Neural cell (in vitro differentiated cells): ENCODE results near the gene NKD1. TPM values are rescaled to one million over a fixed set of nuclear protein-coding genes. Genes with fewer than 3 reads are reported as not detected.
"Not testable (repeated sequence)": the region's sequence is repeated elsewhere in the genome, so short reads cannot be mapped to it uniquely, and the experiment has no call there.

Source experiments
- H2AFZ ChIP-seq: fragments of 200-600, 300-800 bp; sonication (generic), shearing (Covaris generic); 2 replicates; pipeline ENCODE4 v1.6.0; 2014; ENCODE audit warnings: low read depth, mild to moderate bottlenecking, antibody characterized with exemption, low read length, moderate library complexity
- H3F3A ChIP-seq: fragments of 200-600 bp; shearing (Covaris generic); 2 replicates; pipeline ENCODE4 v1.6.1; 2016; ENCODE audit warnings: mild to moderate bottlenecking, moderate library complexity, mixed read lengths, antibody characterized with exemption, low read length; ENCODE audit not compliant: insufficient read depth, poor library complexity, severe bottlenecking
- H3K27ac ChIP-seq: fragments of 200-600, 300-800 bp; sonication (generic), shearing (Covaris generic); 2 replicates; pipeline ENCODE4 v1.5.1; 2014; ENCODE audit warnings: mild to moderate bottlenecking, low read length, moderate library complexity
- H3K27me3 ChIP-seq: fragments of 300-800, 200-600 bp; sonication (generic), shearing (Covaris generic); 2 replicates; pipeline ENCODE4 v1.6.0; 2014; ENCODE audit warnings: mild to moderate bottlenecking, low read depth, low read length, moderate library complexity; ENCODE audit not compliant: insufficient read depth
- H3K36me3 ChIP-seq: fragments of 300-800, 200-600 bp; sonication (generic), shearing (Covaris generic); 2 replicates; pipeline ENCODE4 v1.5.1; 2014; ENCODE audit warnings: mild to moderate bottlenecking, antibody characterized with exemption, low read length, moderate library complexity; ENCODE audit not compliant: insufficient read depth
- H3K4me2 ChIP-seq: fragments of 300-800, 200-600 bp; sonication (generic), shearing (Covaris generic); 2 replicates; pipeline ENCODE4 v1.6.0; 2014; ENCODE audit warnings: mild to moderate bottlenecking, low read length
- H3K4me3 ChIP-seq: fragments of 300-800, 200-600 bp; sonication (generic), shearing (Covaris generic); 2 replicates; pipeline ENCODE4 v1.5.1; 2014; ENCODE audit warnings: mild to moderate bottlenecking, low read length, moderate library complexity
- H3K79me2 ChIP-seq: fragments of 200-600 bp; shearing (Covaris generic); replicated peaks from 2 replicates; pipeline ENCODE4 v1.6.0; 2014; ENCODE audit warnings: mild to moderate bottlenecking, low read length, moderate library complexity; ENCODE audit not compliant: insufficient read depth
- H3K9ac ChIP-seq: fragments of 300-800, 200-600 bp; sonication (generic), shearing (Covaris generic); 2 replicates; pipeline ENCODE4 v1.6.1; 2016; ENCODE audit warnings: mild to moderate bottlenecking, low read length, mixed read lengths
- H3K9me2 ChIP-seq: fragments of 200-600 bp; shearing (Covaris generic); 2 replicates; pipeline ENCODE4 v1.6.1; 2016; ENCODE audit warnings: mild to moderate bottlenecking, low read length, mixed read lengths; ENCODE audit not compliant: insufficient read depth
- H3K9me3 ChIP-seq: fragments of 200-600, 300-800 bp; sonication (generic), shearing (Covaris generic); 2 replicates; pipeline ENCODE4 v1.6.1; 2016; ENCODE audit warnings: mild to moderate bottlenecking, mixed run types, low read length, moderate library complexity, mixed read lengths
- H4K20me1 ChIP-seq: fragments of 200-600 bp; shearing (Covaris generic); 2 replicates; pipeline ENCODE4 v1.6.1; 2016; ENCODE audit warnings: mild to moderate bottlenecking, mixed run types; ENCODE audit not compliant: insufficient read depth
- POLR2AphosphoS5 ChIP-seq: IDR thresholded peaks from 2 replicates; pipeline ENCODE4 v1.6.1; 2012
- RAD21 ChIP-seq: fragments of 450-650 bp; conservative IDR thresholded peaks from 2 replicates; pipeline ENCODE4 v1.6.1; 2014; ENCODE audit warnings: antibody characterized with exemption, mild to moderate bottlenecking, moderate library complexity
- SMC3 ChIP-seq: fragments of 450-650 bp; conservative IDR thresholded peaks from 2 replicates; pipeline ENCODE4 v1.6.1; 2014; ENCODE audit warnings: antibody characterized with exemption, mild to moderate bottlenecking, moderate library complexity; ENCODE audit not compliant: poor library complexity
- polyA plus RNA-seq: library from polyadenylated mRNA; depleted of rRNA; stranded (reverse); fragments of >200 nt; gene quantifications from 2 replicates; pipeline ENCODE4 v1.2.3, GENCODE V29; 2014
- TF ChIP-seq, protein P1 (sequence below): IDR thresholded peaks from 2 replicates; pipeline ENCODE4 v1.6.1; 2012; ENCODE audit warnings: borderline replicate concordance
- TF ChIP-seq, protein P2 (sequence below): fragments of 450-650 bp; IDR thresholded peaks from 2 replicates; pipeline ENCODE4 v1.5.1; 2014; ENCODE audit warnings: antibody characterized with exemption, mild to moderate bottlenecking, moderate library complexity; ENCODE audit not compliant: poor library complexity, severe bottlenecking

The NKD1 gene
- polyA plus RNA-seq, 1 donor from 2014 or later, result 1.1 TPM

DNA sequence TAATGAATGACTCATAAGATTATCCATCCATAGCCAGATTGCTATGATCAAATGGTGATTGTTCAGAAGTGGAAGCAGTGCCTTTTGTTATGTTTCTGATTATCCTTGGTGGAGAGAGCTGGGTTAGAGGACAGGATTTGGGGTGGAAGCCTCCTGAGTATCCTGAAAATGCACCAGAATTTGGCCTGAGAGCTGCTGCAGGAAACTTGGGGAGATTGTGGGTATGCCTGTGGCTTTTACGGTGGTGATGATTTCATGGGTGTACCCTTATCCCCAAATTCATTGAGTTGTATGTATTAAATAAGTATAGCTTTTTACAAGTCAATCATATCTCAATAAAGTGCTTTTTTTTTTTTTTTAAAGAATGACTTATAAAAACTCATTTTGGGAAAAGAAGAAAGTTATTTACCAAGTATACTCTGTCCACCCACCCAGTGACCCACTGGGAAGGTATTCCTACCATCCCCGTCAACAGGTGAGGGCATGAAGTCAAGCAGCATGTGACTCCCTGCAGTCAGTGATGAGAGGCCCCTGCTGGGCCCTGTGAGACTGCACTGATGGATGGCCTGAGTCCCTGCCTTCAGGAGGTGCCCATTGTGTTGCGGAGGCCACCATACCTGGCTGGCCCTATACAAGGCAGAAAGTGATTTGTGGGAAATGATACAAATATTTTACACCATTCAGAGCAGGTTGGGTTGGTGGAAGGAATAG, 28.4 kb downstream of the NKD1 start:
- TF ChIP-seq, protein P1, sequence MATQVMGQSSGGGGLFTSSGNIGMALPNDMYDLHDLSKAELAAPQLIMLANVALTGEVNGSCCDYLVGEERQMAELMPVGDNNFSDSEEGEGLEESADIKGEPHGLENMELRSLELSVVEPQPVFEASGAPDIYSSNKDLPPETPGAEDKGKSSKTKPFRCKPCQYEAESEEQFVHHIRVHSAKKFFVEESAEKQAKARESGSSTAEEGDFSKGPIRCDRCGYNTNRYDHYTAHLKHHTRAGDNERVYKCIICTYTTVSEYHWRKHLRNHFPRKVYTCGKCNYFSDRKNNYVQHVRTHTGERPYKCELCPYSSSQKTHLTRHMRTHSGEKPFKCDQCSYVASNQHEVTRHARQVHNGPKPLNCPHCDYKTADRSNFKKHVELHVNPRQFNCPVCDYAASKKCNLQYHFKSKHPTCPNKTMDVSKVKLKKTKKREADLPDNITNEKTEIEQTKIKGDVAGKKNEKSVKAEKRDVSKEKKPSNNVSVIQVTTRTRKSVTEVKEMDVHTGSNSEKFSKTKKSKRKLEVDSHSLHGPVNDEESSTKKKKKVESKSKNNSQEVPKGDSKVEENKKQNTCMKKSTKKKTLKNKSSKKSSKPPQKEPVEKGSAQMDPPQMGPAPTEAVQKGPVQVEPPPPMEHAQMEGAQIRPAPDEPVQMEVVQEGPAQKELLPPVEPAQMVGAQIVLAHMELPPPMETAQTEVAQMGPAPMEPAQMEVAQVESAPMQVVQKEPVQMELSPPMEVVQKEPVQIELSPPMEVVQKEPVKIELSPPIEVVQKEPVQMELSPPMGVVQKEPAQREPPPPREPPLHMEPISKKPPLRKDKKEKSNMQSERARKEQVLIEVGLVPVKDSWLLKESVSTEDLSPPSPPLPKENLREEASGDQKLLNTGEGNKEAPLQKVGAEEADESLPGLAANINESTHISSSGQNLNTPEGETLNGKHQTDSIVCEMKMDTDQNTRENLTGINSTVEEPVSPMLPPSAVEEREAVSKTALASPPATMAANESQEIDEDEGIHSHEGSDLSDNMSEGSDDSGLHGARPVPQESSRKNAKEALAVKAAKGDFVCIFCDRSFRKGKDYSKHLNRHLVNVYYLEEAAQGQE, result no peak
- TF ChIP-seq RAD21, result no peak
- TF ChIP-seq POLR2AphosphoS5, result no peak
- no peak for TF ChIP-seq SMC3
- TF ChIP-seq, protein P2, sequence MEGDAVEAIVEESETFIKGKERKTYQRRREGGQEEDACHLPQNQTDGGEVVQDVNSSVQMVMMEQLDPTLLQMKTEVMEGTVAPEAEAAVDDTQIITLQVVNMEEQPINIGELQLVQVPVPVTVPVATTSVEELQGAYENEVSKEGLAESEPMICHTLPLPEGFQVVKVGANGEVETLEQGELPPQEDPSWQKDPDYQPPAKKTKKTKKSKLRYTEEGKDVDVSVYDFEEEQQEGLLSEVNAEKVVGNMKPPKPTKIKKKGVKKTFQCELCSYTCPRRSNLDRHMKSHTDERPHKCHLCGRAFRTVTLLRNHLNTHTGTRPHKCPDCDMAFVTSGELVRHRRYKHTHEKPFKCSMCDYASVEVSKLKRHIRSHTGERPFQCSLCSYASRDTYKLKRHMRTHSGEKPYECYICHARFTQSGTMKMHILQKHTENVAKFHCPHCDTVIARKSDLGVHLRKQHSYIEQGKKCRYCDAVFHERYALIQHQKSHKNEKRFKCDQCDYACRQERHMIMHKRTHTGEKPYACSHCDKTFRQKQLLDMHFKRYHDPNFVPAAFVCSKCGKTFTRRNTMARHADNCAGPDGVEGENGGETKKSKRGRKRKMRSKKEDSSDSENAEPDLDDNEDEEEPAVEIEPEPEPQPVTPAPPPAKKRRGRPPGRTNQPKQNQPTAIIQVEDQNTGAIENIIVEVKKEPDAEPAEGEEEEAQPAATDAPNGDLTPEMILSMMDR, result no peak

DNA sequence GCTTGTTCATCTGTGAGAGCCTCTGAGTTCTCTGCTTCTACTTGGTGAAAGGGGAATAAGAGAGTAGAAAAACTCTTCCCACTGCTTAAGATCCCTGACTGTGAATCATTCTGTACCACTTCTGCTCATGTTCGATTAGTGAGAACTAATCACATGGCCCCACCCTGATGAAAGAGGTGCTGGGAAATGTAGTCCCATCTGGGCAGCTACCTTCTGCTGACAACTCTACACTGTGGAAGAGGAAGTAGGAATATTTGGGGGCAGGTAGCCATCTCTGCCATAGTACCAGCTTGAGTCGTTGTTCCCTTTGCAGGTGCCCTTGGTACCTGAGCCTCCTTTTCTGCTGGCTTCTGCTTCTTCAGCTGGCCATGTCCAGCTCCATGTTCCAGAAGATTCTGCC, 29.9 kb downstream of the NKD1 start:
- no peaks in the 10 kb centered on the region for H3K27me3 ChIP-seq
- H3K36me3 ChIP-seq, result no peaks in the 10 kb centered on the region
- H3K27ac ChIP-seq, result no peak overlapping the region
- no peaks in the 10 kb centered on the region for H3K9me3 ChIP-seq
- no peak overlapping the region for H3K4me2 ChIP-seq
- H3K79me2 ChIP-seq, result no peaks in the 10 kb centered on the region
- H3K4me3 ChIP-seq, result no peak overlapping the region
- H2AFZ ChIP-seq, result no peak overlapping the region
- H4K20me1 ChIP-seq, result no peaks in the 10 kb centered on the region
- no peak overlapping the region for H3K9ac ChIP-seq
- no peak for TF ChIP-seq POLR2AphosphoS5
- H3F3A ChIP-seq, result no peaks in the 10 kb centered on the region
- no peaks in the 10 kb centered on the region for H3K9me2 ChIP-seq

More for the DNA sequence above, 28.4 kb downstream of the NKD1 start:
- Histone ChIP-seq H3K9me2 (no peaks in the 10 kb centered on the region), H3K79me2 (no peaks in the 10 kb centered on the region), H3F3A (no peaks in the 10 kb centered on the region), H3K27me3 (no peaks in the 10 kb centered on the region), H3K27ac (no peak overlapping the region), H3K36me3 (no peaks in the 10 kb centered on the region), H3K9me3 (no peaks in the 10 kb centered on the region), H4K20me1 (no peaks in the 10 kb centered on the region), H3K9ac (no peak overlapping the region), H3K4me3 (no peak overlapping the region), H2AFZ (no peak overlapping the region), H3K4me2 (no peak overlapping the region)

DNA sequence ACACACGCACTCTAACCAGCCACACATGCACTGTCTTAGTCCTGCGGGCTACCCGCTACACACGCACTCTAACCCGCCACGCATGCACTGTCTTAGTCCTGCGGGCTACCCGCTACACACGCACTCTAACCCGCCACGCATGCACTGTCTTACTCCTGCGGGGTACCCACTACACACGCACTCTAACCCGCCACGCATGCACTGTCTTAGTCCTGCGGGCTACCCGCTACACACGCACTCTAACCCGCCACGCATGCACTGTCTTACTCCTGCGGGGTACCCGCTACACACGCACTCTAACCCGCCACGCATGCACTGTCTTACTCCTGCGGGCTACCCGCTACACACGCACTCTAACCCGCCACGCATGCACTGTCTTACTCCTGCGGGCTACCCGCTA, 31.2 kb downstream of the NKD1 start:
- H2AFZ ChIP-seq, H3K4me2 ChIP-seq, H3K27me3 ChIP-seq, H3K9me3 ChIP-seq, H3K27ac ChIP-seq, H3K4me3 ChIP-seq, H3F3A ChIP-seq, H3K36me3 ChIP-seq, H4K20me1 ChIP-seq, H3K9me2 ChIP-seq, H3K9ac ChIP-seq, H3K79me2 ChIP-seq: not testable (repeated sequence)
